Stimulated activated CD8-positive, alpha-beta memory T cell treated with anti-CD3 and anti-CD28 coated beads, Interleukin-15, amount 100 ng/mL, for 4 hours (primary cell): Measurements from ENCODE around the gene ST7L.
"Not testable (repeated sequence)": the region's sequence is repeated elsewhere in the genome, so short reads cannot be mapped to it uniquely, and the experiment has no call there.

ENCODE experiments used
- DNase-seq, 2 donors: peaks; one replicate each; pipeline ENCODE4 v3.0.0-alpha.2; 2020; ENCODE audit warnings: low read depth in 2 of 2

ST7L gene

DNA sequence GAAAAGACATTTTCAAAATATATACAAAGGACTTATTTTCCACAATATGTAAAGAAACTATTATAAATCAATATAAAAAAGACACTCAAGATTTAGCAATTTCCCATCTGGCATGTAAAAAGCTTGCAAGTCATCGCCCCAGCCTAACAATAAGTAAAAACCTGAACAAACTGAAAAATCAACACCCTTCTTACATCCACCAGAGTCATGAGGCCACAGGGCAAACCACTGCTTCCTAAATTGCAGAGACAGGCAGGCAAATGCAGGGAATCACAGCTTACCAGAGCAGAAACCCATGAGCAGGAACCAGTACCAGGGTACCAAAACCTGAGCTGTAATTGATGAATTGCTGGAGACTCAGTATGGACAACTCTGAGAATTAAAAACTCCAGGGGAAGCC, 126.9 kb downstream of the ST7L start:
- DNase-seq = no peak

DNA sequence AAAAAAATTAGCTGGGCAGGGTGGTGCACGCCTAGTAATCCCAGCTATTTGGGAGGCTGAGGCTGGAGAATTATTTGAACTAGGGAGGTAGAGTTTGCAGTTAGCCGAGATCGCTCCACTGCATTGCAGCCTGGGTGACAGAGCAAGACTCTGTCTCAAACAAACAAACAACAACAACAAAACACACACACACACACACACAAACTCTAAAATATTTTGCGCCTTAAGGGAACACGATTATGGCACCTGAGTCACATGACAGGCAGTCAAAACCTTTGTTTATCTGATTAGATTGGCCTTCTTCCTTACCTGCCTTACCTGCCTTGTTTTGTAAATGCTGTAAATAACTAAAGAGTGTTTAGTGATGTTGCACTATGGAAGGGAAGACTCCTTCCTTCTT, 130.8 kb downstream of the ST7L start:
- no peak for DNase-seq

DNA sequence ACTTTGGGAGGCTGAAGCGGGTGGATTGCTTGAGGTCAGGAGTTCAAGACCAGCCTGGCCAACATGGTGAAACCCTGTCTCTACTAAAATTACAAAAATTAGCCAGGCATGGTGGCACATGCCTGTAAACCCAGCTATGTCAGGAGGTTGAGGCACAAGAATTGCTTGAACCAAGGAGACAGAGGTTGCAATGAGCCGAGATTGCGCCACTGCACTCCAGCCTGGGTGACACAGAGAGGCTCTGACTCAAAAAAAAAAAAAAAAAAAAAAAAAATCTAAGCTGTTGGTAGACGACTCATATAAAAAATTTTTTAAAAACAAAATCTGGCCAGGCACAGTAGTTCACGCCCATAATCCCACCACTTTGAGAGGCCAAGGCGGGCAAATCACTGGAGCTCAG, 131.3 kb downstream of the ST7L start:
- DNase-seq = not testable (repeated sequence)

DNA sequence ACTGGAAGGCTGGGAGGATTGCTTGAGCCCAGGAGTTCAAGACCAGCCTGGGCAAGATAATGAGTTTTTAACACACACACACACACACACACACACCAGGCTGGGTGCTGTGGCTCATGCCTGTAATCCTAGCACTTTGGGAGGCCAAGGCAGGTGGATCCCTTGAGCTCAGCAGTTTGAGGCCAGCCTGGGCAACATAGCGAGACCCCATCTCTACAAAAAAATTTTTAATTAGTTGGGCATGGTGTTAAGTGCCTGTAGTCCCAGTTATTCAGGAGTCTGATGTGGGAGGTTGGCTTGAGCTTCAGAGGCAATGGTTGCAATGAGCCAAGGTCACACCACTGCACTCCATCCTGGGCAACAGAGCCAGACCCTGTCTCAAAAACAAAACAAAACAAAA, 132.9 kb downstream of the ST7L start:
- DNase-seq = not testable (repeated sequence)

DNA sequence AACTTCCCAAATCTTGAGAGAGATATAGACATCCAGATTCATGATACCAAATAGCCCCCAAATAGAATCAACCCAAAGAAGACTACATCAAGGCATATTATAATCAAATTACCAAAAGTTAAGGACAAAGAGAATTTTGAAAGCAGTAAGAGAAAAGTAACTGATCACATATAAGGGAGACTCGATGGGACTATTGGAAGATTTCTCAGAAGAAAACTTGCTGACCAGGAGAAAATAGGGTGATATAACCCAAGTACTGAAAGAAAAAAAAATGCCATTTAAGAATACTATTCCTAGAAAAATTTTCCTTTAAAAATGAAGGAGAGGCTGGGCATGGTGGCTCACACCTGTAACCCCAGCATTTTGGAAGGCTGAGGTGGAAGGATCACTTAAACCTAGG, 140.6 kb downstream of the ST7L start:
- DNase-seq = no peak

DNA sequence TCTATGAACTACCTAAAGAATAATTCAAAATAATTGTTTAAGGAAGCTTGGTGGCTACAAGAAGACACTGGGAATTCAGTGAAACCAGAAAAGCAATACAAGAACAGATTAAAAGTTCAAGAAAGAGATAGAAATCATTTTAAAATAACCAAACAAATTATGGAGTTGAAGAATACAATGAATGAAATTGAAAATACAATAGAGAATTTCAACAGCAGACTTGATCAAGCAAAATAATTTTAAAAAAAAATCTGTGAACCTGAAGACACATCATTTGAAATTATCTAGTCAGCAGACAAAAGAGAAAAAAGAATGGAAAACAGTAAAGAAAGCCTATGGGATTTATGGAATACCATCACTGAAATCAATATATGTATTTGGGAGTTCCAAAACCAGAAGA, 141.4 kb downstream of the ST7L start:
- DNase-seq = no peak
